ENCODE results near the gene AFAP1L2. TPM values are rescaled to one million over a fixed set of nuclear protein-coding genes. Genes with fewer than 3 reads are reported as not detected.

AFAP1L2 gene
- total and polyA plus RNA-seq, 2 experiments from 2014 or later = 0.75 to 3.8 TPM

DNA sequence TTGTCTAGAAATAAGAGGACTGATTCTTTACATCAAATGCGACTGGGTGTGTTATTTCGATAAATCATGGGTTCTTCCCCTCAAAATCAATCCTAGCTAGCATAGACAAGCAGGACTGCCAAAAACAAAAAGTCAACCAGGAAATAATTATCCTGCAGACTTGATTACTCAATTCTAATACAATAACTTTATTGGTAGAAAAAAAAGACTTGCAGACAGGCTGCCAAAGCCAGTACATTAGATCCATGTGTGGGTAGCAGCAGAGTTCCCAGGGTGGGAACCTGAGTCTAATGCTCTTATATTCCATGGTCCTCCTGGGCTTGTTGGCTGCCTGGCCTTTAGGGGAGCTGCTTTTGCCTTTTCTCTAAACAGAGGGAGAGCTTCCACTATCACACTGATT lies 7.8 kb downstream of the AFAP1L2 start:
- Histone ChIP-seq H3K9me3 (ENCODE audit: low read depth) (no peaks in the 10 kb centered on the region), H3K4me3 (no peak overlapping the region), H3K27ac (no peak overlapping the region), H3K4me1 (ENCODE audit: low read depth) (no peaks in the 10 kb centered on the region), H3K27me3 (no peaks in the 10 kb centered on the region), H3K36me3 (no peaks in the 10 kb centered on the region)
- DNase-seq (ENCODE audit: low read depth in 1 of 2, low spot score in 1 of 2) = no peak
- no peak for TF ChIP-seq CTCF (IDR thresholded peaks at IDR 0.05; ENCODE audit: low read depth, low read length)

DNA sequence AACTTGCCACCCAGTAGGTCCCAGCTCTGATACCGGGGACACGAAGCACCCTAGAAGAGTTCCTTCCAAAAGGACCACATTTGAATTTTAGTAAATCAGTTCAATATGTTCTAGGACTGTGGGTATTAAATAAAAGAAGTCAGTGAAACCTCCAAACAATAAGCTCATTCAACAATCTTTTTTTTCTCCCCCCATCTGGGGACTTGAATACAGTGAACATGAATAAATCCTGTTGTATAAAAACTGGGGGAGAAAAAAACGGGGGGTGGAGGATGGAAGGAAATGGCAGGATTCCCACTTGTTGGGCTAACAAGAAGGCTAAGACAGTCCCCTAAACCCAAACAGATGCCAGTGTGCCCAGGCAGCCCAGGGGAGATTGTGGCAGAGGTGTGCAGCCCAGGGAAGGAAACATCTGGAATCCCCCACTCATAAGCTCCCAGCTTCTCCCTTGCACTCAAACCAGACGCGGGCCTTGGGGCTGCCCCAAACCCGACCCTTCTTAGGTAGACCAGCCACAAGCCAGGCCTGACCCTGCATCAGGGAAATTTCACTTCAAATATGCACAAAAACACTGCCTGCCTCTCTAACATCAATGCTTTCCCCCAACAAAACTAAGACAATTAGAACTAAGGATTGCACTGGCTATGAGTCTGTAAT lies 8.8 kb downstream of the AFAP1L2 start:
- no peaks in the 10 kb centered on the region for H3K9me3 ChIP-seq (ENCODE audit: low read depth)
- no peaks in the 10 kb centered on the region for H3K27me3 ChIP-seq
- H3K4me1 ChIP-seq (ENCODE audit: low read depth) = no peaks in the 10 kb centered on the region
- H3K36me3 ChIP-seq = no peaks in the 10 kb centered on the region
- no peak overlapping the region for H3K27ac ChIP-seq
- DNase-seq (ENCODE audit: low read depth in 1 of 2, low spot score in 1 of 2) = no peak
- H3K4me3 ChIP-seq = no peak overlapping the region
- TF ChIP-seq CTCF (IDR thresholded peaks at IDR 0.05; ENCODE audit: low read depth, low read length) = no peak

GRCh38 chr10:114394531-114394930 lies 9.8 kb downstream of the AFAP1L2 start:
- Histone ChIP-seq H3K27ac (no peak overlapping the region), H3K4me1 (ENCODE audit: low read depth) (no peaks in the 10 kb centered on the region)
- no peak for TF ChIP-seq CTCF (IDR thresholded peaks at IDR 0.05; ENCODE audit: low read depth, low read length)

GRCh38 chr10:114393886-114394285 lies 10.4 kb downstream of the AFAP1L2 start:
- Histone ChIP-seq H3K4me3 (no peak overlapping the region), H3K27ac (no peak overlapping the region), H3K9me3 (ENCODE audit: low read depth) (no peaks in the 10 kb centered on the region), H3K27me3 (no peaks in the 10 kb centered on the region), H3K4me1 (ENCODE audit: low read depth) (no peaks in the 10 kb centered on the region), H3K36me3 (no peaks in the 10 kb centered on the region)
- no peak for TF ChIP-seq CTCF (IDR thresholded peaks at IDR 0.05; ENCODE audit: low read depth, low read length)
- no peak for DNase-seq (ENCODE audit: low read depth in 1 of 2, low spot score in 1 of 2)

More at GRCh38 chr10:114394531-114394930, 9.8 kb downstream of the AFAP1L2 start:
- Histone ChIP-seq H3K27me3 (no peaks in the 10 kb centered on the region), H3K9me3 (ENCODE audit: low read depth) (no peaks in the 10 kb centered on the region), H3K36me3 (no peaks in the 10 kb centered on the region), H3K4me3 (no peak overlapping the region)
- no peak for DNase-seq (ENCODE audit: low read depth in 1 of 2, low spot score in 1 of 2)

- Histone ChIP-seq H3K9me3 (ENCODE audit: low read depth) (no peaks in the 10 kb centered on the region), H3K27me3 (no peaks in the 10 kb centered on the region), H3K4me3 (no peak overlapping the region), H3K36me3 (no peaks in the 10 kb centered on the region), H3K4me1 (ENCODE audit: low read depth) (no peaks in the 10 kb centered on the region), H3K27ac (no peak overlapping the region)
- DNase-seq (ENCODE audit: low read depth in 1 of 2, low spot score in 1 of 2) = no peak
- TF ChIP-seq CTCF (IDR thresholded peaks at IDR 0.05; ENCODE audit: low read depth, low read length) = no peak
Measured at GRCh38 chr10:114393482-114393881, 10.8 kb downstream of the AFAP1L2 start.

Data from cardiac muscle cell (in vitro differentiated cells and primary cell).